ENCODE data around the gene CSF2RB.

Gene CSF2RB

GRCh38 chr22:36913427-36914389 is at the start of gene CSF2RB:
Gene CSF2RB, plus strand, starts transcription at chr22:36913628. Its CDS starts 8,580 bp downstream, at chr22:36922208.
- FAIRE-seq, result no peak
- TF ChIP-seq, protein P1, sequence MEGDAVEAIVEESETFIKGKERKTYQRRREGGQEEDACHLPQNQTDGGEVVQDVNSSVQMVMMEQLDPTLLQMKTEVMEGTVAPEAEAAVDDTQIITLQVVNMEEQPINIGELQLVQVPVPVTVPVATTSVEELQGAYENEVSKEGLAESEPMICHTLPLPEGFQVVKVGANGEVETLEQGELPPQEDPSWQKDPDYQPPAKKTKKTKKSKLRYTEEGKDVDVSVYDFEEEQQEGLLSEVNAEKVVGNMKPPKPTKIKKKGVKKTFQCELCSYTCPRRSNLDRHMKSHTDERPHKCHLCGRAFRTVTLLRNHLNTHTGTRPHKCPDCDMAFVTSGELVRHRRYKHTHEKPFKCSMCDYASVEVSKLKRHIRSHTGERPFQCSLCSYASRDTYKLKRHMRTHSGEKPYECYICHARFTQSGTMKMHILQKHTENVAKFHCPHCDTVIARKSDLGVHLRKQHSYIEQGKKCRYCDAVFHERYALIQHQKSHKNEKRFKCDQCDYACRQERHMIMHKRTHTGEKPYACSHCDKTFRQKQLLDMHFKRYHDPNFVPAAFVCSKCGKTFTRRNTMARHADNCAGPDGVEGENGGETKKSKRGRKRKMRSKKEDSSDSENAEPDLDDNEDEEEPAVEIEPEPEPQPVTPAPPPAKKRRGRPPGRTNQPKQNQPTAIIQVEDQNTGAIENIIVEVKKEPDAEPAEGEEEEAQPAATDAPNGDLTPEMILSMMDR (IDR thresholded peaks at IDR 0.05; ENCODE audit: insufficient read depth, missing control alignments), result no peak
- no peak for DNase-seq (ENCODE audit: insufficient read length, low spot score)

GRCh38 chr22:36863979-36864378 is 49.4 kb upstream of the CSF2RB start:
- FAIRE-seq, result no peak
- DNase-seq (ENCODE audit: insufficient read length, low spot score), result no peak
- TF ChIP-seq, protein P1 (IDR thresholded peaks at IDR 0.05; ENCODE audit: insufficient read depth, missing control alignments), result no peak

GRCh38 chr22:36864454-36865215 is 48.8 kb upstream of the CSF2RB start:
- DNase-seq (ENCODE audit: insufficient read length, low spot score), result no peak
- no peak for FAIRE-seq
- TF ChIP-seq, protein P1 (IDR thresholded peaks at IDR 0.05; ENCODE audit: insufficient read depth, missing control alignments), result no peak

DNA sequence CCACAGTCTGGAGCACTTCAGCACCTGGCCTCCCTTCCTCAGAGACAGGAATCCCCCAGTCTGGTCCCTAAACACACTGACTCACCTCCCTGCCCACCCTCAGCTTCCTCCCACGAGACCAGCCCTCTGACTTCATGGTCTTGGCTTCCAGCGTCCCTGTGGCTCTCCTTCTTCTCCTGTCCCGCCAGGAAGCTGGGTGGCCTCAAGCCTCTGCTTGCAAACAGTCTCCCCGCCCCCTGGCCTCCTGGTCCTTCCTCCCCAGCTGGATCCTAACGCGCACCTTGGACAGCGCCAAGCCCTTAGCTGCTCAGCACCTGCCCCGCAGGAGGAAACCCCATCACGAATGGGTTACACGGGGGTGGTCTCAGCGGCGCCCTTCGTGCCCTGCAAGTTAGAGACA is 48.1 kb upstream of the CSF2RB start:
- DNase-seq (ENCODE audit: insufficient read length, low spot score) (no peak), FAIRE-seq (no peak)
- TF ChIP-seq, protein P1 (IDR thresholded peaks at IDR 0.05; ENCODE audit: insufficient read depth, missing control alignments), result no peak

DNA sequence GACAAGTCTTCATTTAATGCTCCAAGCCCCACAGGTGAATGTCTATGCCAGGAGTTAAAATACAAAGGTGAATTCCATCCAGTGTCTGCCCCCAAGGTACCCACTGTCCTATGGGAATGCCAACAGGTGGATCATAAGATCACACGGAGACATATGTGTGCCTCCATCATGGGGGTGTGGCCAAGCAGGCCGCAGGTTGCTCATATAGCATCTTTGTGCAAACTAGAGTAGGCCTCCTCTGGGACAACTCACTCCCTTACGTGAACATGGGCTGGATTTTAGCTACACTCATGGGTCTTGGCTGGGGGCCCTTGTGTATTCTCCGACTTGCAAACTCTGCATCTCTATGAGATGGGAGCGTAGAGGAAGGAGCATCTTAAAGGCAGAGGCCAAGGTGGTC is 45.7 kb upstream of the CSF2RB start:
- FAIRE-seq, result no peak
- TF ChIP-seq, protein P1 (IDR thresholded peaks at IDR 0.05; ENCODE audit: insufficient read depth, missing control alignments), result no peak
- DNase-seq (ENCODE audit: insufficient read length, low spot score), result no peak

GRCh38 chr22:36868546-36869181 is 44.8 kb upstream of the CSF2RB start:
- FAIRE-seq, result no peak
- TF ChIP-seq, protein P1 (IDR thresholded peaks at IDR 0.05; ENCODE audit: insufficient read depth, missing control alignments), result no peak
- no peak for DNase-seq (ENCODE audit: insufficient read length, low spot score)

Data from D721Med (cell line).